ENCODE results near the gene PAX2. TPM values are rescaled to one million over a fixed set of nuclear protein-coding genes. Genes with fewer than 3 reads are reported as not detected.

Gene PAX2
- total and polyA plus RNA-seq, 2 of the 8 experiments (the other 6 are each of a cell fraction or from before 2014, with no cell fraction given) = 0.02 TPM; not detected in 1

DNA sequence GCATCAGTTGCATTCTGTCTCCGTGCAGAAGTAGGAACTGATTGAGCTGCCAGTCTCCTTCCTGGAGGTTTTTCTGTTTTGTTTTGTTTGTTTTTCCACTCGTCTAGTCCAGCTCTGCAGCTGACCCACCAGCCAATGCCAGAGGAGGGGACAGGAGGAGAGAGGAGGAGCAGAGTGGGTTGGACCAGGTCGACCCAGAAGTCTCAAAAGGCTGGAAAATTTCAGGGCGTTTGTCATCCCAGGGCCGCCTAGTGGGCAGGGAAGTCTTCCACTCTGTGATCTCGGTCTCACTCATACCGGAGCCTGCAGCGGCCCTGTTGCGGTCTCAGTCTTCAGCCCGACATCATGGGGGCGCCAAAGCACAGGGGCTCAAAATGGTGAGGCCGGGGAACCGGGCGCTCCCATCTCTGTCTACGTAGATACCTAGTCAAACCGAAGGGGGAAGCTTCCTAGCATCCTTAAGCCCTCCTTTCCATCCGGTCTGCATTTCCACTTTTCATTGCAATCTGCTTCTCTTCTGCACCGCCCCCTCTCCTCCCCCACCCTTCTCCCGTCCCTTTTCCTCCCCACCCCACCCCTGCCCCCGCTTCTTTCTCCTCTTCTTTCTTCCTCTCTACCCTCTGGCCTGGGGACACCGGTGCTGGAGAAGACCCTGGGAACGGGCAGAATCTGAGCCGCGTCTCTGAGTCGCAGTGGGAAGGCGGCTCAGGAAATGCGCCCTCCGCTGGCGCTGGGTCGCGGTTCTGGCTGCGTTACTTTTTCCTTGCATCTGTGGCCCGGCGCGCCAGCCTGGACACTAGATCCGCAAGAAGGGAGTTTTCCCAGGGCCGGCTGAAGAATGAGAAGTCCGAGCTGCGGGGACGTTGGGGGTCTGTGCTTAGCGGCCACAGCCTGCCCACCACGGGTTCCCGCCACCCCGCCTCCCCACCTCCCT, 16.2 kb upstream of the PAX2 start (continued):
- TF ChIP-seq POLR2A (IDR thresholded peaks at IDR 0.05; ENCODE audit: control extremely low read depth in 1 of 2, low read depth in 2 of 2, low read length in 2 of 2) = no peak
- TF ChIP-seq JUN (IDR thresholded peaks at IDR 0.05; ENCODE audit: low read depth, low read length) = no peak

Measured in H1 (cell line).